ENCODE results near the gene ATP6V0D1.
"Not testable (repeated sequence)": the region's sequence is repeated elsewhere in the genome, so short reads cannot be mapped to it uniquely, and the experiment has no call there.

Gene ATP6V0D1

DNA sequence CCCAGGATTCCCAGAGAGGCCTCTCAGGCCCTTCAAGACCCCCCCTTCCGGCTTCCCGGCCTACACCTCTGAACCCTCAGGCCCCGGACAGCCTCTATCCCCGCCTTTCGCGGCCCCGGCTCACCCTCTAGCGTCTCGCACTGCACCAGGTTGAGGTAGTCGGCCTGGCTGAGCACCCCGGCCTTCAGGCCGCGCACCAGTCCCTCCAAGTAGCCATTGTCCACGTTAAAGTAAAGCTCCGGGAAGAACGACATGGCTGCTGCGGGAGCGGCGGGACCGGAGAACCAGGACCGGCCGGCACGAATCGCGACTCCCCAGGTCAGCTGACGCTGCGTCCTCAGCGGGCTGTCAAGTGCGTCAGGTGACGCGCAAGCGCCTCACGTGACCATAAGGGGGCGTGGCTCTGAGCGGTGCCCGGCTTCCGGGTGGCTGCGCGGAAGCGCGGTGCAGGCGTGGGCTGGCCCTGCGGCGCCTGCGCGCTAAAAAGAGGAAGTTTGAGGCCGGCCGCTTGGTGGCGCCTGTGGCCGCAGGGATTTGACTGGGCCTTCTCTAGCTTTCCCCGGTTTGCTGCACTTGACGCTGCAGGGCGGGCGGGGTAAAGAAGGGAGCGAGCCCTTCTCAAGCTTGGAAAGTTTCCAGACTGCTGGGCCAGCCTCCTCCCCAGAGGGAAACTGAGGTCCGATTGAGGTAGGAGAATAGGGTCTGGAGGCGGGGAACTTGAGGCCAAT, at the start of gene ATP6V0D1:
TSS of gene ATP6V0D1 (minus strand) at position 325 of the 728 bp plus-strand sequence. CDS start at position 254, 71 bp downstream.
- DNase-seq (ENCODE audit: low spot score) = peak; percentile 100

DNA sequence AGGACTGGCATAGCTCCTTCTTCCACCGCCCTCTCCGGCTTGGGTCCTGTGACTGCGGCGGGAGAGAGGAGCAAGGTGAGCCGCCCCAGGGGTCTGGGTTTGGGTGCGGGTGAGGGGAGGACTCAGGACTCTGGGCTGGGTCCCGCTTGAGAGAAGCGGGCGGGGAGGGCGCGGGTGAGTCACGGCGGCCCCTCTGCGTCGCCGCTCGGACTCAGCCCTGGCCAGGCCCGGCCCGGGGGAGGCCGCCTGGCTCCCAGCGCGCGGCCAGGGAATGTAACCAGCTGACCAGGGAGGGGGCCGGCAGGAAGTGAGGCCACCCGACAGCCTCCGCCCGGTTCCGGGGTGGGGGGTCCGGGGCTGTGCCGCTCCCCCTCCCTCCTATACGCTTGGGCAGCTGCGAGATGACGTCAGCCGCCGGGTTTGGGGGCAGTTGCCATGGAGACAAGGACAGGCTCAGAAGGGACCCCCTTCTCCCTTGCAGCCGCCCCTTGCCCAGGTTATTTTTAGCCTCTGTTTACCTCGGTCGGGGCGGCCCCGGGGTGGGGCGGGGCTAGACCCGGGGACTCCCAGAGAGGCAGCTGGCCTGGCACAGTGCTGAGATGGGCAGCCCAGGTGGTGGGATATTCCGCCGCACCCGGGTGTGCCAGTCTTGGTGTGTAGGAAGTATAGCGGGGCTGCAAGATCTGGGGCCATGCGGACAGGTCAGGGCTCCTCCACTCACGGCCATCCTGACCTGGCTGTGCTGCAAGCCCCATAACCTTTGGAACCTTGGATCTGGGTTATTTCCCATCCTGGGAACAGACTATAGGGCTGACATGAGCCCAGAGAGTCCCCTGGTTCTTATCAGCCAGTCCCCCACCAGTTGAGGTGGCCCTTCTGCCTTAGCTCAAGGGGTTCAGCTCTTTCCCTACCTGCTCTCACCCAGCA, 49.3 kb upstream of the ATP6V0D1 start:
- peak; percentile 60 for DNase-seq (ENCODE audit: low spot score)

DNA sequence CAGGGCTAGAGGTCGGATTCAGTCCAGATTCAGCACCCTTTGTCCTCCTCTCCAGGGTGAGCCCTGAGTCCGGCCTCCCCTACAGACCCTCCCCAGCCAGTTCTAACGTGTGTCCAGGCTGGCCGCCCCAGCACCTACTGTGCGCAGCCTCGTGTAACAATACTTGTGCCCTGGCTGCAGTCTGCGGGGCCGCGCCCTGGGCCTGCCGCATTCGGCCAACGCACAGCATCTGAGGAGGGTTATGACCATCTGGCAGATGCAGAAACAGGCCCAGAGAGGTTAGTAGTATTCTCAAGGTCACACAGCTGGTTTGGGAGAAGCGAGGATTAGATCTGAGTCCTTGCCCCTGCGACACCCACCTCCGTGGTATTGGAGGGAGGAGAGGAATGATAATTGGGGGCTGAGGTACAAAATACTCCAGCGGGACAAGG, 48.6 kb upstream of the ATP6V0D1 start:
- DNase-seq (ENCODE audit: low spot score) = peak; percentile 31

DNA sequence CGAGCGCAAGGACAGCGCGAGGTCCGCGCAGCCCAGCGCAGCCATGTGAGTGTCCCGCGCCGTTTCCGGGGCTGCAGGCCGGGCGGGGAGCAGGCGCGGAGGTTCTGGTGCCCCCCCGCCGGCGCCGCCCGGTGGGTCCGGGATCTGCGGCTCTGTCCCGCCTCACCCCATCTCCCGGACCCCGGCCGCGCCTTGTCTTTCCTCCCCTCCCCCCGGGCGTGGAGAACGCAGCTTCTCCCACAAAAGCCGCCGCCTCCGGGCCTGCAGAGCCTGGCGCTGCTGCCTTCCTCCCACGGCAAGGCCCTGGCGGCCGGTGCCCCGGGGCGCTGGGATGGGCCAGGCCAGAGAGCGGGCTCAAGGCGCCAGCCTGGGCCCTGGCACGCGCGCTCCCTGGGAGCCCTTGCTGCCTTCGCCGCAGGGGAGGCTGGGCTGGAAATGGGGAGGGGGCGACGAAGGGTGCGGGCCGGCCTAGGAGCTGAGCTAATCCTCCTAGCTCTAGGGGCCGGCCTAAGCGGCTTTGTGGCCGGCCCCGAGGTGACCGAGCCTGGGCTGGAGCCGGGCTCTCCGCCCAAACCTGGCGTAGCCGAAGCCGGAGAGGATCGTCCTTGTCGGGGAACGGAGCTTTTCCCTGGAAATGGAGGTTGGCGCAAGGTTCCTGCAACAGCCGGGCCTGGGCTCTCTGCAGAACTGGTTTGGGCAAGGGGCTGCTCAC, 48.1 kb upstream of the ATP6V0D1 start:
- DNase-seq (ENCODE audit: low spot score) = peak; percentile 25

DNA sequence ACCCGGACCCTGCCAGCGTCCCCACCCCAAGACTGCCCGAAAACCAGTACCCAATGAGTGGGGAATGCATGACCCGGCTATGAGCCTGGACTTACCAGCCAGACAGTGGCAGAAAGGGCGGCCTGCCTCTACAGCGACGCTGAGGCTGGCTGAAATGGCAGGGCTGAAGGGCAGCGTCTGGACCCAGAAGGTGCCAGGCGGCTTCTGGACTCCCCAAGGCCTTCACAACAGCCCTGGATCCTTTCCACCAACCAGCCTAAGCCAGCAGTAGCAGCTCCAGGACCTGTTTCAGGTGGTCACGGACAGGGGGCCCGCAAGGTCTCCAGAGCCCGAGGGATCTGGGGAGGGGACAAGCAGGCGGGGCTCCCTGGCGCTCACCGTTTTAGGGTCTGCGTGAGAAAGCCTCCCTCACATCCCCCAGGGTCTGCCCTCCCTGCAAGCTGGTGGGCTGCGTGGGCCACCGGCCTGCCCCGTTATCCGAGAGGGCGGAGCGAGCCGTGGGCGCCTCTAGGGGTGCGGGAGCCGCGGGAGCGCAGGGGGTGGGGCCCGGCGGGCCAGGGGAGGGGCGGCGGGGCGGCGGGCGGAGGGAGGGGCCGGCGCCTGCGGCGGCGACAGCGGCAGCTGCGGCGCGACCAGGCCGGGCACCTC, 47.4 kb upstream of the ATP6V0D1 start, which contains the start of gene RIPOR1:
TSS of gene RIPOR1 (plus strand) at position 608 of the 648 bp plus-strand sequence. CDS start 9,618 bp downstream, outside the sequence.
- DNase-seq (ENCODE audit: low spot score) = peak; percentile 58

DNA sequence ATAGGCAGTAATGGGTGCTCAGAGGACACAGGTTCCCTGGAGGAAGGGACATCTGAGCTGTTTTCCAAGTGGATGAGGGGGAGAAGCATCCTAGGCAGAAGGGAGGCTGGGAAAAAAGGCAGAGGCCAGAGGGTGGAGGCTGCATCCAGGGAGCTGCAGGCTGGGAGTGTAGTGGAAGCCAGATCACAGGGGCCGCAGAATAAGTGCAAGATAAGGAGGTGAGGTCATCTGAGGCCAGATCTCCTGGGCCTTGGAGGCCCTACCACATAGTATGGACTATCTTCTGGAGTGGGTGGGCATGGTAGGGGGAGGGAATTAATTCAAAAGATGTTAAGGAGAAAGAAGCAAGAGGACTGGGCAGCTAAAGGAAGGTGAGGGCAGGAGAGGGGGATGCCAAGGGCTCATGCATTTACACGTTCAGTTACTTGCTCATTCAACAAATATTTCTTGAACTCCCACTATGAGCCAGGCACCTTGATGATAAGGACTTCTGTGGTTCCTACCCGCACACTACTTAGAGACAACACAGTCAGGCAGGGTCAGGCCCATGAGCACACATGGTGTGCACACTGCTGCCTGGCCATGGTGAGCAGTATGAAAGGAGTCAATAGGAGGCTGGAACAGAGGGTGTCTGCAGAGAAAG, 45.3 kb upstream of the ATP6V0D1 start:
- DNase-seq (ENCODE audit: low spot score) = peak; percentile 44

DNA sequence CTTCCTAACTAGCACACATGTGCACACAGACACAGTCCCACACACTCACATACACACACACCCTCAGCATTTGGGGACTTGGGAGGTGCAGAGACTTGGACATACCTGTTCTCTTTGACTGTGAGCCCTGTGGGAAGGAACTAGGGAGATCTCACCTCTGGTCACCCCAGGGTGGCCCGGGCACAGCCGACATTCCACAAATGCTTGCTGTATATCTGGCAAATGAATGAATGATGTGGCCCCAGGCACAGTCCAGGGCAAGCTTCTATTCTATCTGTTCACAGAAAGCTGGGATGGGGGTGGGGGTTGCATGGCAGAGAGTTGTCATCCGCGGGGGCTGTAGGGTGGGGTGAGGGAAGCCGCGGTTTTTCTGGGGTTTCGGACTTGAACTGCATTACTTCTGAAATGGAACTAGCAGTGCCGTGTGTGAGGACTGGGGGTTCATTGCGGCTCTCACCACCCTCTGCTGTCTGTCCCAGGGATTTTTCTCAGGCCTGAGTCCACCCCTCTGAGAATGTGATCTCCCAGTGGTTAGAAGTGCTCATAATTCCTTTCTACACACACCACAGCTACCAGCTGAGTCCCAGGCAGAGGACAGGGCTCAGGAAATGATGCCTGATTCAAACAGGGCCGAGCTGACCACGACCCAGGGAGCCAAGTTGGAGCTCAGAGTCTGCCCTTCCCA, 44.4 kb upstream of the ATP6V0D1 start:
- DNase-seq (ENCODE audit: low spot score) = no peak

DNA sequence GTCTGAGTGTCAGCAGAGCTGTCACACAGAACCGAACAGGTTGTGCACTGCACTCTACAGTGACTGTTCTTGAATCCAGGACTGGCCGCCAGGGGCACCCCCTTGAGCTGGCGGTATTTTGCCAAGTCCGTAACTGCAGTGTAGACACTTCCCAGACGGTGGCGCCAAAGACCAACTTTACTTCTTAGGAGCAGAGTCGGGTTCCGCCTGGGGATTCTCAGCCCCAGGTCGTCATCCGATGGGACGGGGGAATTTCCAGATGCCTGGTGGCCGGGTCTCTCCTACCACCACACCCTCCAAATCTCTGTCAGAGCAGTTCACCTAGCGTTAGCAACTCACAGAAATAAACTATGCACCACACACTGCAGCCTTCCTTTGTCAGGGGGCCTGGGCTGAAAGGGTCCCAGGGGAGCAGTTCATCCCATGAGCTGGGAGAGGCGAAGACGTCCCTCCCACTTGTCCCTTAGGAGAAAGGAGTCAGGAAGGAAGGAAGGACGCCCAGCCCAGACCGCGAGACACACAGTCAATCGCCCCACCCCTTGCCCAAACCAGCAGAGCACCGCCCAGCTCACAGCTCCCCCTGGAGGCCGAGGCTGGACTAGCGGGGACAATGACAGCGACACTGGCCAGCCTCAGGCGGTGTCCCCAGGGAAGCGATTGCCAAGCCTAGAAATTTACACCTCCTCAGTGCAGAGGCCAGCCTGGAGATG, 40.3 kb upstream of the ATP6V0D1 start:
- DNase-seq (ENCODE audit: low spot score) = peak; percentile 98

DNA sequence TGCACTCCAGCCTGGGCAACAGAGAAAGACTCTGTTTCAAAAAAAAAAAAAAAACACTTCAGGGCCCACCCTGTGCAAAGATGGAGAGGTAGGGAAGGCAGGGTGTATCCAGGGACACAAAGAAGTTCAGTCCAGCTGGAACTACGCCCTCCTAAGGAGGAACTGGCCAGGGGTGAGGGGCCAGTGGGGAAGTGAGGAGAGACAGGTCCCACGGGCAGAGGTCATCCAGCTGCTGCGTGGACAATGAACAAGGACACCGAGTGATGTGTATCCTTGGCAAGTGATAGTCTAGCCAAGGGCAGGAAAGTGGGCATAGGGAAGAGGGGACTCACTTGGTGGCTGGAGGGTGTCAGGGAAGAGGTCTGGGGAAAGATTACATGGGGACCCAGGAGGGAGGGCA, 38.3 kb upstream of the ATP6V0D1 start:
- DNase-seq (ENCODE audit: low spot score) = no peak

DNA sequence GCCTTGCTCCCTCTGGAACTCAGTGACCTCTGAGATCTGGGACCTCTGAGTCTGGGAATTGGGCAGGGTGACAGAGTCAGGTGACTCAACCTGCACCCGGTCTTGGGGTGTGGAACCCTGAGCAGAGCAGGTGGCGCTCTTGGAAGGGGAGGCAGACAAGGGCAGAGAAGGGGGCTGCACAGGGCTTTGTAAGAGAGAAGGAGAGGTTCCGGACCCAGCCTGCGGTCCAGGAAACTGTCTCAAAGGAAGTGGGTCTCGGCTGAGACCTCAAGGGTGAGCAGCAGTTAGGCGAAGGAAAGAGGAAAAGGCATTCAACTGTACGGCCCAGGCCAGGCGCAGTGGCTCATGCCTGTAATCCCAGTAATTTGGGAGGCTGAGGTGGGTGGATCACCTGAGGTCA, 37.7 kb upstream of the ATP6V0D1 start:
- DNase-seq (ENCODE audit: low spot score) = no peak

DNA sequence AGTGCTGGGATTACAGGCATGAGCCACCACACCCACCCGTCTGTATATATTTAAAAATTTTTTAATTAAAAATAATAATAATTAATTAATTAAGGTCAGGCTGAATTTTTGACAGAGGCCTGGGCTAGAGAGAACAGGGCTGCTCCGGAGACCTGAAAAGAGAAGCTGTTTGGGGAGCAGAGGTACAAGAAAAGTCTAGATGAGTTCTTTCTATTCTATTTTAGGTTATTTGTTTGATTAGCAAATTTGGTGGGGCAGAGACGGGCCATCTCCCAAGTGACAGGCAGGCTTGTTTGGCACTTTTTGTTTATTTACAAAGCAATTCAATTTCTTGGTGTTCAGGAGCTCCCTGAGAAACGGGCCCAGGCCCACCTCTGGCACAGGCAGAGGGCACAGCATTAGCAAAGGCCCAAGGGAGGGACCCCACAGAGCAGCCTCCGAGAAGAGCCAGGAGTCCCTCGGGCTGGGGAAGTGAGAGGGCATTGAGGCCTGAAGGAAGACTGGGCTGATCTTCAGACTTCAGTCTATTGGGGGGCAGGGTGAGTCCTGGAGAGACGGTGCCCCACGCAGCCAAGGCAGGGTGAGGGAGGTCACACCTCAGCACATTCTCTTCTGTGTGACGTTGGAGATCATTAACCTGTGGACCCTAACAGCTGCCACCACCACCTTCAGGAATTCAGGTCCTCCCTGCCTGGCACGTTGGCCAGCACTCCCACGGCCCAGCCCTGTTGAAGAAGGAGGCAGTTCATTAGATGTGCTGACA, 36.9 kb upstream of the ATP6V0D1 start:
- DNase-seq (ENCODE audit: low spot score) = no peak

DNA sequence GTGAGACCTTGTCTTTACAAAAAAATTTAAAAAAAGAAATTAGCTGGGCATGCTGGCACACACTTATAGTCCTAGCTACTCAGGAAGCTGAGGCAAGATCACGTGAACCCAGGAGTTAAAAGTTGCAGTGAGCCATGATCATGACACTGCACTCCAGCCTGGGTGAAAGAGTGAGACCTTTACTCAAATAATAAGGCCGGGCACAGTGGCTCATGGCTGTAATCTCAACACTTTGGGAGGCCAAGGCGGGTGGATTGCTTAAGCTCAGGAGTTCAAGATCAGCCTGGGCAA, 36.1 kb upstream of the ATP6V0D1 start:
- DNase-seq (ENCODE audit: low spot score) = no peak

DNA sequence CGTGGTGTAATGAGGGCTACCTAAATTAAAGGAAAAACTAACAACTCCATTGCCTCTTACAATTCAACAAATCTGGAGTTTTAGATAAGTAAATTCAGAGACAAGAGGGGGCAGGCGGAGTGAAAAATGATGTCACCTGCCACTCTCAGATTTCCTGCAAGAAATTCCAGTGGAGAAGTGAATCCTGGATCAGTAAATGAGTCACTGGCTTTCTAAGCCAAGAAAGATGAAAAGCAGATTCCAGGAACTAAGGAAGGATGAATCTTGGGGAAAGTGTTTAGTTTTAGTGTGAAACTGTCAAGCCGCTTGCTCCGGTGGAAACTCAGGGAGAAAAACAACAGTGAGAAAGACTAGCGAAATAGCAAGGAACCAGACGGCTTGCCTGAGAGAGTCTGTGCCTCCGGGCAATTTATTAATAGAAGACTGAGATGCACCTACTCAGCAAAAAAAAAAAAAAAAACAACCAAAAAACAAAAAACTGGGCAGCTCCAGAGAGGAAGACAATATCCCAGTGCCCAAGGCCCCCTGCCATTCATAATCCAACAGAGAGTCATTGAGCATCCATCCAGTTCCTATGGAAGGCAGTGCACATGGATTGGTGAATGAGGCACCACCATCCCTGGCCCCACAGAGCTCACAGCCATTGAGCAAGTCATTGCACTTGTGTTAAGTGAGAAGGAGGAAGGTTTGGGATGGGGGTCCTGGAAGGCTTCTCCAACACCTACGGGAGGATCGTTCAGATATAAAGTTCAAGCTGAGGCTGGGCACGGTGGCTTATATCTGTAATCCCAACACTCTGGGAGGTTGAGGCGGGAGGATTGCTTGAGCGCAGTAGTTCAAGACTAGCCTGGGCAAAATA, 35.6 kb upstream of the ATP6V0D1 start:
- DNase-seq (ENCODE audit: low spot score) = no peak

DNA sequence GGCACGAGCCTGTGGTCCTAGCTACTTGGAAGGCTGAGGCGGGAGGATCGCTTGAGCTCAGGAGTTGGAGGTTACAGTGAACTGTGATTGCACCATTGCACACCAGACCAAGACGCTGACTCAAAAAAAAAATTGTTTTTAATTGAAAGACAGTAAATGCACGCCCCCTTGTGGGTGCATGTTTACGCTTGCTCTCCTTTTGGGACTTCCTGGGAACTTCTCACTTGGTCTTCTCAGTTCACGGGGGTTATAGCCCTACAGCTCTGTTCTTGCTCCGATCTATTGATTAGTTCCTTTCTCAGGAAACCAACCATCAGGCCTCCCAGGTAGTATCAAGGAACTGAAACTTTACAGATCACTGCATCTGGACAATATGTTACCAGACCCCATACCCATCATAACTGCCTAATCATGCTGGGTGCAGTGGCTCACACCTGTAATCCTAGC, 33.4 kb upstream of the ATP6V0D1 start:
- DNase-seq (ENCODE audit: low spot score) = peak; percentile 86

DNA sequence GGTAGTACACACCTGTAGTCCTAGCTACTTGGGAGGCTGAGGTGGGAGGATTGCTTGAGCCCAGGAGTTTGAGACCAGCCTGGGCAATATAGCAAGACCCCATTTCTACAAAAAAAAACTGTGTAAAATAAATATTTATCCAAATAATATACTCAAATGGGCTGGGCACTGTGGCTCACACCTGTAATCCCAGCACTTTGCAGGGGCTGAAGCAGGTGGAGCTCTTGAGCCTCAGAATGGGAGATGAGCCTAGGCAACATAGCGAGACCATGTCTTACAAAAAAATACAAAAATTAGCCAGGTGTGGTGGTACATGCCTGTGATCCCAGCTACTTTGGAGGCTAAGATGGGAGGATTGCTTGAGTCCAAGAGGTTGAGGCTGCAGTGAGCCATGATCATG, 32.9 kb upstream of the ATP6V0D1 start:
- not testable (repeated sequence) for DNase-seq (ENCODE audit: low spot score)

DNA sequence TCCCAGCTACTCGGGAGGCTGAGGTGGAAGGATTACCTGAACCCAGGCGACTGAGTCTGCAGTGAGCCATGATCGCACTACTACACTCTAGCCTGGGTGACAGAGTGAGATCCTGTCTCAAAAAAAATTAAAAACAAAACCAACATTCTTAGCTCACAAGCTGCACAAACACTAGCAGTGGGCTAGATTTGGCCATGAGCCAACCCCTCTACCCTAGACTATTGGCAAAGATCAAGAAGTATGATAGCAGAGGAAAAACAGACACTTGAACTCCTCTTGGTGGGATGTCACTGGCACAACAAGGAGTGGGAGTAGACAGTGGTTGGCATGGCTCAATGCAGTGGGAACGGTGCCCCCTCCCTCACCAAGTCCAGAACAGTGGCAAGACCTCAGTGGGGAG, 28.1 kb upstream of the ATP6V0D1 start:
- no peak for DNase-seq (ENCODE audit: low spot score)

DNA sequence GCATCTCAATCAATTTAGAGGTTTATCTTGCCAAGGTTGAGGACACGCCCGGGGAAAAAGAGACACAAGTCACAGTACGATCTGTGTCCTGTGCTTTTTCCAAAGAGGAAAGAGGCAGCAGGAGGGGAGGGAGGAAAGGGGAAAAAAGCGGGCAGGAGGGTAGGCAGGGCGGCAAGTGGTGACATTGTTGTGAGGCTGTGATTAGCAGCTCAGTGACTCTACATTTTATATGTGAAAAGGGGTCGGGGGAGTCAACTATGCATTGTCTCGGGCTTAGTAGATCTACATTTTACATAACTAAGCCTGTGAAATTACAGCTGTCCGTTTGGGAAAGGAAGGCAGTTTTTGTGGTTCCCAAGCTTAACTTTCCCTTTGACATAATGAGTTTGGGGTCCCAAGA, 25.5 kb upstream of the ATP6V0D1 start:
- no peak for DNase-seq (ENCODE audit: low spot score)
